Measurements from ENCODE around the gene ZNF219. TPM values are rescaled to one million over a fixed set of nuclear protein-coding genes. Genes with fewer than 3 reads are reported as not detected.

The ZNF219 gene
- total and polyA plus RNA-seq, 2 of the 13 experiments (the other 11 are each of a cell fraction or from before 2014, with no cell fraction given) = 34.5 to 36.6 TPM

- TF ChIP-seq ZNF564 (CRISPR knock-in tag; IDR thresholded peaks at IDR 0.05) (peak; percentile 98), RFXAP (CRISPR knock-in tag; IDR thresholded peaks at IDR 0.05; ENCODE audit: borderline replicate concordance) (peak; percentile 72; the same call in 1 of the 2 replicates), GZF1 (CRISPR knock-in tag; IDR thresholded peaks at IDR 0.05) (no peak; the same call in 1 of the 2 replicates), SKIL (CRISPR knock-in tag; IDR thresholded peaks at IDR 0.05; ENCODE audit: borderline replicate concordance) (peak; percentile 90), FOXA3 (CRISPR knock-in tag; IDR thresholded peaks at IDR 0.05) (peak; percentile 55), ZBTB4 (CRISPR knock-in tag; IDR thresholded peaks at IDR 0.05; ENCODE audit: borderline replicate concordance) (peak; percentile 96; the same call in 1 of the 2 replicates), ZNF768 (CRISPR knock-in tag; IDR thresholded peaks at IDR 0.05) (peak; percentile 64), ZNF678 (CRISPR knock-in tag; IDR thresholded peaks at IDR 0.05) (peak; percentile 97), MIER3 (CRISPR knock-in tag; IDR thresholded peaks at IDR 0.05; ENCODE audit: borderline replicate concordance) (peak; percentile 91), ZNF710 (CRISPR knock-in tag; IDR thresholded peaks at IDR 0.05; ENCODE audit: borderline replicate concordance) (peak; percentile 92; the same call in 1 of the 2 replicates), ZNF468 (CRISPR knock-in tag; IDR thresholded peaks at IDR 0.05) (0 out of 2 replicates have a peak, but pooled peaks have one; percentile 70), HOXA9 (CRISPR knock-in tag; IDR thresholded peaks at IDR 0.05; ENCODE audit: borderline replicate concordance) (peak; percentile 92), TFE3 (CRISPR knock-in tag; IDR thresholded peaks at IDR 0.05) (peak; percentile 95), ASH2L (IDR thresholded peaks at IDR 0.05; ENCODE audit: insufficient read length, low read depth, low read length) (peak; percentile 99), ARID2 (CRISPR knock-in tag; IDR thresholded peaks at IDR 0.05; ENCODE audit: borderline replicate concordance) (peak; percentile 100), PHF20 (CRISPR knock-in tag; IDR thresholded peaks at IDR 0.05) (peak; percentile 88), ZFP91 (CRISPR knock-in tag; IDR thresholded peaks at IDR 0.05; ENCODE audit: borderline replicate concordance) (peak; percentile 98), RFXANK (CRISPR knock-in tag; IDR thresholded peaks at IDR 0.05) (peak; percentile 90)
Observed at GRCh38 chr14:21103710-21104447, 5.4 kb upstream of the ZNF219 start (continued).

All from HepG2 (cell line).